Measurements from ENCODE around the gene OR51B2.
"Not testable (repeated sequence)": the region's sequence is repeated elsewhere in the genome, so short reads cannot be mapped to it uniquely, and the experiment has no call there.

The OR51B2 gene

DNA sequence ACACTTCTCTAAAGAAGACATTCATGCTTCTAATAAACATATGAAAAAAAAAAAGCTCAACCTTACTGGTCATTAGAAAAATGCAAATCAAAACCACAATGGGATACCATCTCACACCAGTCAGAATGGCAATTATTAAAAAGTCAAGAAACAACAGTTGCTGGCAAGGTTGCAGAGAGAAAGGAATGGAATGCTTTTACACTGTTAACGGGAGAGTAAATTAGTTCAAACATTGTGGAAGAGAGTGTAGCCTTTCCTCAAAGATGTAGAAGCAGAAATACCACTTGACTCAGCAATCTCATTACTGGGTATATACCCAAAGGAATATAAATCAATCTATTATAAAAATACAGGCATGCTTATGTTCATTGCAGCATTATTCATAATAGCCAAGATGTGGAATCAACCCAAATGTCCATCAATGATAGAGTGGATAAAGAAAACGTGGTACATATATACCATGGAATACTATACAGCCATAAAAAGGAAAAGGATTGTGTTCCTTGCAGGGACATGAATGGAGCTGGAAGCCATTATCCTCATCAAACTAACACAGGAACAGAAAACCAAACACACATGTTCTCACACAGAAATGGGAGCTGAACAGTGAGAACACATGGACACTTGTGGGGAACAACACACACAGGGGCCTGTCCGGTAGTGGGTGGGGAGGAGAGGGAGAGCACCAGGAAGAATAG, 10.6 kb downstream of the OR51B2 start:
- DNase-seq (ENCODE audit: low read depth in 2 of 2): not testable (repeated sequence)

DNA sequence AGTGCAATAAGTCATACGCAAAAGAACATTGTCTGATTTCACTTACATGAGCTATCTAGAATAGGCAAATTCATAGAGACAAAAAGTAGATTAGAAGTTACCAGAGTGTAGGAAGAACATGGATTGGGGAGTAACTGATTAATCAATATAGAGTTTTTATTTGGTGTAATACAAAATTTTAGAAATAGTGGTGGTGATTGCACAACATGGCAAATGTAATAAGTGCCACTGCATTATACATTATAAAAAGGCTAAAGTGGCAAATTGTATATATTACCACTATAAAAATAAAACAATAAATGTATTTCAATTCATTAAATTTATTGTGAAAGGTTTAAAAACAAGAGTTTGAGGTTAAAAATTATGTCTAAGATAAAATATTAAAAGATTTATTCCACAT, 13.7 kb downstream of the OR51B2 start:
- no peak for DNase-seq (ENCODE audit: low read depth in 2 of 2)

DNA sequence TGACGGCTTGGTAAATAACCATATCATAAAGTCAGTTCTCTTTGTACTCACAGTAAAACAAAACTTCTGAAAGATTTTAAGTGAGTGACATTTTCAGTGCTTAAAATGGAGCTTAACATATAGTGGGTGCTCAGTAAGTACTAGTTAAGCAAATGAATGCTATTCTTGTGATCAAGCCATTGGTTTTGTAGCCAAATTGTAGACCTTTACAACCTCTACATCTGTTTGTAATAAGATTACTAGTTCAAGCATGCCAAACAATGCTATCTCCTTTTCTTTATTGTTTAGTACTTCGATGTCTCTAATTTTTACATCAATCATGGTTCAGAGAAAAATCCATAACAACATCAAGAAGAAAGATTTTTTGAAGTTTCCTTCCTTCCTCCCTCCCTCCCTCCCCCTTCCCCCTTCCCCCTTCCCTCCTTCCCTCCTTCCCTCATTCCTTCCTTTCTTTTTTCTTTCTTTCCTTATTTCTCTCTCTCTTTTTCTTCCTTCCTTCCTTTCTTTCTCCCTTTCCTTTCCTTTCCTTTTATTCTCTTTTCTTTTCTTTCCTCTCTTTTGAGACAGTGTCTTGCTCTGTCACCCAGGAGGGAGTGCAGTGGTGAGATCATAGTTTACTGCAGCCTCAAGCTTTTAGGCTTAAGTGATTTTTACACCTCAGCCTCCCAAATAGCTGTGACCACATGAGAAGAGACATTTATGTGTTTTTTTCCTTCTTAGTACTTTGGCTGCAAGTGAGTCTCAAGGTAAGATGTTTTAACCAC, 16.7 kb downstream of the OR51B2 start:
- DNase-seq (ENCODE audit: low read depth in 2 of 2): no peak

DNA sequence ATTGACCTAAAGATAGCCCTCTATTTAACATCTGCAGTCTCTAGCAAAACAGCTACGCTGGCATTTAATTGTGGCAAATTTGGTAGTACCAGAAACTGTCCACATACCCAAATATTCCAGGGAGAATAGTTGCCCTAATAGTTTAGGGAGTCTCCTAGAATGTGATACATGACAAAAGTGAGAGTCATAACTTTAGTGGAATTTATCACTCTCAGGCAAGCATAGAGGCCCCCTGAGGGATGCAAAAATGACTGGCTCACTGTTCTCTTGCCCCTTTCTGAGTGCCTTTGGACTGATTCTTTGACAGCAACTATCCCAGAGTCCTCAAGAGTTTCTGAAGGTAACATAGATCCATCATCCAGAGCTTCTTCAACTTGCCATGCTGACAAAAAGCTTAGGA, 20.1 kb downstream of the OR51B2 start:
- DNase-seq (ENCODE audit: low read depth in 2 of 2): no peak

DNA sequence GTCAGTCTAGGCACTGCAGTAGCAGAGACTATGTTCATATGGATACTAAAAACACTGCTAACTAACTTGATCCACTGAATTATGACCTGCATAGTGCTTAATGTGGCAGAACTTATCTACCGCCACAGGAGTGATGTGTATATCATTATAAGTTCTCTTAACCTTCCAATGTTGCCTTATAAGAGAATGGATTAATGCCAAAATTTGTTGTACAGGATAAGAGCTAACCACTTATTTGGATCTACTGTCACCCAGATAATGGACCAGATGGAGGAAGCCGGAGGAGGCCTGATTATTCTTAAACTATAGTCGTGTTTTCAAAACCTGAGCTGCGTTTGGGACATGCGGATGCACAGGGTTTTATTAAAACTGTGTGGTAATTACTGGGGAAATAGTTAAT, 20.5 kb downstream of the OR51B2 start:
- DNase-seq (ENCODE audit: low read depth in 2 of 2): no peak

DNA sequence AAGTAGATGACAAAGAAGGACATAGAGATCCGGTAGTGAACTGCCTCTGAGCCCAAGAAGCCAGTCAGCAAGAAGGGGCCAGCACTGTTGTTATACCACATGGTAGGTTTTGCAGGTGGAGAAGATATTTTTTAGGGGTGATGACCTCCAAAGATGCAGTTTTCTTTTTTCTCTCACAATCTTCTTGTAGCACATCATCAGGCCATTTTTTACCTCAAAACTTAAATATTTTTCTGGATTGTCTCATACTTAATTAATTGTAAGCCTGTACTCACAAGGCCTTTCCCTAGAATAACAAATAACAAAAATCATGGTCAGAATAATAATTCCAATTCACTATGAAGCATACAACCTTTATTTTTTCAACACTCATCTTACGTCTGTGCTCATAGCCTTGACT, 22.3 kb downstream of the OR51B2 start, which contains the start of gene OR51B4:
Gene OR51B4 (minus strand): TSS at position 101 of the 400 bp plus-strand sequence. CDS start 0 bp downstream, at position 101.
- no peak for DNase-seq (ENCODE audit: low read depth in 2 of 2)

DNA sequence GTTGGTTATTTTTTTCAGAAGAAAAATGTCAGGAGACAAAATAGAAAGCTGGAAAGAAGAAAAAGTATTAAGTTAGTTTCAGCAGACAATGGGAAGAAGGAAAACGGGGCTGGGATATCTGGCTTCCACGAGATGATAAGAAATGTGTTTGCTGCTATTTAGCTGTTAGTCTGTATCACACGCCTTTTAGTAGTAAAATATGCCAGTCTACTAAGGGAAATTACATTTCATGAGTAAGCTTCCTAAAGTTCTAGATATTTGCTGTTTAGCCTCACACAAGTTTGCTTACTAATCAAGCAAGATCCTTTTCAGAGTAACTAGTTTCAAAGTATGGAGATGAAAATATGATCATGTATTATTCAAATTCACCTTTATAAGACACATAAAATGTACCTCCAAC, 23.8 kb downstream of the OR51B2 start:
- no peak for DNase-seq (ENCODE audit: low read depth in 2 of 2)

DNA sequence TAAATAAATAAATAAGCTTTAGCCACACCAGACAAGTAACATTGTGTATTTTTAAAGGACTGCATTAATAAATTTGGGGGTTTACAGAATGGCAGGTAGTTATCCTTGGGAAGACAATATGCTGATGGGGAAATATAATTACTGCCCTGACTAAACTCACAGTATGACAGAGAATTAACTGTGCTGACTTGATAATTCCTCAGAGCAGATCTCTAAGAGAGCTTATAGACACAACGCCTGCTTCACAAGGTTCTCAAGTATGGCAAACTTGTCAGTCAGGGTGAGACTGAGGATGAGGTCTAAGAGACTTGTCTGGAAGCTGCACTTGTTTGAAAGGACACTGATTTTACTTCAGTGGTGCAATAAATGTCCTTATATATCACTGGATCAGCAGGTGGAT, 25.6 kb downstream of the OR51B2 start:
- no peak for DNase-seq (ENCODE audit: low read depth in 2 of 2)

DNA sequence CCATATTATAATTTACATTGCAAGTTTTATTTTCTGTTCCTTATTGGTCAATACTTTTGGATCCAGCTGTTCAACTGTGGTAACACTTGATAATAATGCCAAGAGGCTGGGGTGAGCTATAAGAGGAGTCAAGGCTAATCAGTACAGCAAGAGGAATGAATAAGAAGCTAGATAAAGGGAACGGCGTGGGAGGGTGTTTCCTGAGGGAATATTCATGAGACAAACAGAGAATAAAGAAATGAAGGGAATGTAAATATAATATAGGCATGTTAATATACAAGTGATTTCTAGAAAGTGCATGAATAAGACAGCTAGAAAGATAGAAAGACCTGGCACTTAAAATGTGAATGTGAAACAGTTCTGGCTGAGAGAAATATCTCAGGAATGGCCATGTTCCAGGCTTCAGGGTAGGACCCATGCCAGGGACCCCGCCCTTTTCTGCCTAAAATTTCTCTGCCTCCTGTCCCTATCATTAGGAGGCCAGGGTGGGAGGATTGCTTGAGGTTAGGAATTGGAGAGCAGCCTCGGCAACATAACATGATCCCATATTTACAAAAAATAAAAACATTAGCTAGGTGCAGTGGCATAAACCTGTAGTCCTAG, 26.3 kb downstream of the OR51B2 start:
- DNase-seq (ENCODE audit: low read depth in 2 of 2): no peak

DNA sequence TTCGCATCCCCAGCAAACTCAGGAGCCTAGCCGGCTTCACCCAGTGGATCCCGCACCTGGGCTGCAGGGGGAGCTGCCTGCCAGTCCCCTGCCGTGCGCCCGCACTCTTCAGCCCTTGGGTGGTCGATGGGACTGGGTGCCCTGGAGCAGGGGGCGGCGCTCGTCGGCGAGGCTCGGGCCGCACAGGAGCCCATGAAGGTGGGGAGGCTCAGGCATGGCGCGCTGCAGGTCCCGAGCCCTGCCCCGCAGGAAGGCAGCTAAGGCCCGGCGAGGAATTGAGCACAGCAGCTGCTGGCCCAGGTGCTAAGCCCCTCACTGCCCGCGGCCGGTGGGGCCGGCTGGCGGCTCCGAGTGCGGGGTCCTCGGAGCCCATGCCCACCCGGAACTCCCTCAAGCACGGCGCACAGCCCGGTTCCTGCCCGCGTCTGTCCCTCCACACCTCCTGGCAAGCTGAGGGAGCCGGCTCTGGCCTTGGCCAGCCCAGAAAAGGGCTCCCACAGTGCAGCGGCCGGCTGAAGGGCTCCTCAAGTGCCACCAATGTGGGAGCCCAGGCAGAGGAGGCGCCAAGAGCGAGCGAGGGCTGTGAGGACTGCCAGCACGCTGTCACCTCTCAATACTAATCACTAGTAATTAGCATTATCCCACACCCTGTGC, 29.6 kb downstream of the OR51B2 start:
- DNase-seq (ENCODE audit: low read depth in 2 of 2): not testable (repeated sequence)

DNA sequence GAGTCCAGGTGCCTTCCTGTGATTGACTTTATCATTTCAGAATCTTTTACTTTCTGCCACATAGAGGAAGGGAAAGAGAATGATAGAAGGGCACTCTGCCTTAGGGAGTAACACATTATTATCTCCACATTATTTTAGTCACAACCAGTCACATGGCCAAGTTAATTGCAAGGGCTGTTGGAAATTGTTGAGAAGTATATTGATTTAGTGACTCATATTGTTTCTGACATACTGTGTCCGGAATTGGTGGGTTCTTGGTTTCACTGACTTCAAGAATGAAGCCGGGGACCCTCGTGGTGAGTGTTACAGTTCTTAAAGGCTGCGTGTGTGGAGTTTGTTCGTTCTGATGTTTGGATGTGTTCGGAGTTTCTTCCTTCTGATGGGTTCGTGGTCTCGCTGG, 31.1 kb downstream of the OR51B2 start:
- DNase-seq (ENCODE audit: low read depth in 2 of 2): no peak

DNA sequence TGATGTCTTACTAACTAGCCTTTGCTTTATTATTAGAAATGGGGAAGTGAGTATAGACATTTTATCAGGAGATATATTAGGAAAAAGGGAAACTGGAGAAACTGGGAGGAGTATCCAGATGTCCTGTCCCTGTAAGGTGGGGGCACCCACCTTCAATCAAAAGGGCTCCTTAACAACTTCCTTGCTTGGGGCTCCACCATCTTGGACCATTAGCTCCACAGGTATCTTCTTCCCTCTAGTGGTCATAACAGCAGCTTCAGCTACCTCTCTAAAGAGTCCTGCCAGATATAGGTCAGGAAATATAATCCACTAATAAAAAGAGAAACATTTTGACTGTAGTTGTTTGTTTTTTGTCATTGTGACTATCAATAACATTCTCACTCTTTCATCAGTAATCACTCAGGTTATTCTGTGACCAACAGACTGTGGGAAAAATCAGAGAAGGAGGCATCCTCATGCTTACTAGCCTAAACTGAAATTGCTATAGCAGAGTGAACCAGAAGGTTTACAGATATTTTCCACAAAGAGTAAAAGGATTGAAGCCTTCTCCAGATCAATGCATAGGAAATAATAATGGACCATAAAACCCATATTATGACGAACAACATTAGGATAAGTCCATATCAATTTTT, 32.8 kb downstream of the OR51B2 start:
- DNase-seq (ENCODE audit: low read depth in 2 of 2): no peak

DNA sequence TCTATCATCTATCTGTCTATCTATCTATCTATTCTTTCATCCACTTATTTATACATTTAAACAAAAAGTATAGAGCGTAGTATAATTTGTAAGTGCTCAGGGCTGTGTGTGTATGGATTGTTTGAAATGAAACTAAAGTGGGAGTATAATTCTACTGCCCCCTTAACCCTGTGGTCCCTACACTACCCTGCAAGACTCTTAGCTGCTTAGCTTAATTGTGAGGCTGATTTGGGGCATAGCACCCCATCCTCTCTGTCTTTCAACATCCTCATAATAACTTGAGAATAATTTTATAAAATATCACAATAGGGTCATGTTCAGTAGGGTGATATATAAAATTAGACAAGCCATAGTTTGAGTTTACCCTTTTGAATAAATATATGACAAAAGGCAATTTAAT, 34.0 kb downstream of the OR51B2 start:
- no peak for DNase-seq (ENCODE audit: low read depth in 2 of 2)

DNA sequence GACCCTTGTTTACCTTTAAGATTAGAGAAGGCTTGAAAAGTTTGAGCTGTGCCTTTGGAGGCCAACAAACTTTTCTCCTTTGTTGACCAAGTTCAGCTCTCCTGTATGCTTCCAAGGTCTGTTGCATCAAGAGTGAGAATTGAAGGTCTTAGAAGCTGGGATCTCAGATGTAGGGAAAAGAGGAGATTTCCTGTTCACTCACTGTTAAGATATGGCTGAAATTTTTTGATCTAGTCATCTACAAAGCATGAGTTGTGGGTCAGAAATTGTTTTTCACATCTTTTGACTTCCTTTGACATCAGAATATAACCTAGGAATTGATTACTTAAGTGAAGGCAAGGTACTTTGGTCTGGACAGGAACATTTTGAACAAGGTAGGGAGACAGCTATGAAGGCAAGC, 34.4 kb downstream of the OR51B2 start:
- no peak for DNase-seq (ENCODE audit: low read depth in 2 of 2)

DNA sequence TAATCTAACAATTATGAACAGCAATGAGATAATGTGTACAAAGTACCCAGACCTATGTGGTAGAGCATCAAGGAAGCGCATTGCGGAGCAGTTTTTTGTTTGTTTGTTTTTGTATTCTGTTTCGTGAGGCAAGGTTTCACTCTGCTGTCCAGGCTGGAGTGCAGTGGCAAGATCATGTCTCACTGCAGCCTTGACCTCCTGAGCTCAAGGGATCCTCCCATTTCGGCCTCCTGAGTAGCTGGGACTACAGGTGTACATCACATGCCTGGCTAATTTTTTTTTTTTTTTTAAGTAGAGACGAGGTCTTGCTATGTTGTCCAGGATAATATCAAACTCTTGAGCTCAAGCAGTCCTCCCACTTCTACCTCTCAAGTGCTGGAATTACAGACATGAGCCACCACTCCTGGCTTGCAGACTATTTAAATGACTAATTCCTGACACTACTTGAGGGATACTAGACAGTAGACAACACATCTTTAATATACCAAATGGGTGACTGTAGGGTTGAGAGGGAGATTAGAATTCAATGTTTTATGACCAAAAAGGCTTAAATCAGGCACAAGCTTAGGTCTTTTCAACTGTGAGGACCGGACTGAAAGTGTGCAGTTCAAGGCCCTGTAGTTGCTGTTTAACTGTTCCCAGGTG, 35.1 kb downstream of the OR51B2 start:
- no peak for DNase-seq (ENCODE audit: low read depth in 2 of 2)

DNA sequence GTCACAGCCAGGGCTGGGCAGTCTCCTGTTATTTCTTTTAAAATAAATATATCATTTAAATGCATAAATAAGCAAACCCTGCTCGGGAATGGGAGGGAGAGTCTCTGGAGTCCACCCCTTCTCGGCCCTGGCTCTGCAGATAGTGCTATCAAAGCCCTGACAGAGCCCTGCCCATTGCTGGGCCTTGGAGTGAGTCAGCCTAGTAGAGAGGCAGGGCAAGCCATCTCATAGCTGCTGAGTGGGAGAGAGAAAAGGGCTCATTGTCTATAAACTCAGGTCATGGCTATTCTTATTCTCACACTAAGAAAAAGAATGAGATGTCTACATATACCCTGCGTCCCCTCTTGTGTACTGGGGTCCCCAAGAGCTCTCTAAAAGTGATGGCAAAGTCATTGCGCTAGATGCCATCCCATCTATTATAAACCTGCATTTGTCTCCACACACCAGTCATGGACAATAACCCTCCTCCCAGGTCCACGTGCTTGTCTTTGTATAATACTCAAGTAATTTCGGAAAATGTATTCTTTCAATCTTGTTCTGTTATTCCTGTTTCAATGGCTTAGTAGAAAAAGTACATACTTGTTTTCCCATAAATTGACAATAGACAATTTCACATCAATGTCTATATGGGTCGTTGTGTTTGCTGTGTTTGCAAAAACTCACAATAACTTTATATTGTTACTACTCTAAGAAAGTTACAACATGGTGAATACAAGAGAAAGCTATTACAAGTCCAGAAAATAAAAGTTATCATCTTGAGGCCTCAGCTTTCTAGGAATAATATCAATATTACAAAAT, 35.8 kb downstream of the OR51B2 start:
- no peak for DNase-seq (ENCODE audit: low read depth in 2 of 2)

DNA sequence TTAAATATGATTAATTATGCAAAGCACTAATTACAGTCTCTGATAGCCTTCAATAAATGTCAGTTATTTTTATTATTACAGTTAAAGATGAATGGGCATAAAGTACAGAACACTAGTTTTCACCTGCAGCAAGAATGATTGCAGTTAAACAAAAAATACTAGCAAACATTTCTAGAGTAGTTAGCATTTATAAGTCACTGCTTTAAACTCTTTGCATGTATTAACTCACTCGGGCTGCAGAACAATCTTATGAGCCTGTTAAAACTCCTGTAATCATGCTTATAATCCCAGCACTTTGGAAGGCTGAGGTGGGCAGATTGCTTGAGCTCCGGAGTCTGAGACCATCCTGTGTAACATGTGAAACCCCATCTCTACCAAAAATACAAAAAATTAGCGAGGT, 37.2 kb downstream of the OR51B2 start:
- DNase-seq (ENCODE audit: low read depth in 2 of 2): no peak

DNA sequence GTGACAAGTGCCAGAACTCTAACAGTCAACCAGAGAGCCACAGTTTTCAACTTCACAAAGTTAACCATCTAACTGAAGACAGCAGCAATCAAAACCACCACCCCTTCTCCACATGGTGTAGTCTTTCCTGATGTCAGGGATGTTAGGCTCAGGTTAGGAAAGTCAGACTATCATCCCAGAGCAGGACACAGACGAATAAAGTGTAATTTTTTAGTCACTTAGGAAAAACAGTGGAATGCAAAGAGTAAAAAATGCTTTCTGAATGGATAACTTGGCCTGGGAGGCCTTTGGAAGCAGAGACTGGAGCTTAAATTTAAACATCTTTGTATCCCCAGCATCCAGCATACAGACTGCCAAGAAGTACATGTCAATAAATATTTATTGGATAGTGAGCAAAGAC, 37.7 kb downstream of the OR51B2 start:
- no peak for DNase-seq (ENCODE audit: low read depth in 2 of 2)

DNA sequence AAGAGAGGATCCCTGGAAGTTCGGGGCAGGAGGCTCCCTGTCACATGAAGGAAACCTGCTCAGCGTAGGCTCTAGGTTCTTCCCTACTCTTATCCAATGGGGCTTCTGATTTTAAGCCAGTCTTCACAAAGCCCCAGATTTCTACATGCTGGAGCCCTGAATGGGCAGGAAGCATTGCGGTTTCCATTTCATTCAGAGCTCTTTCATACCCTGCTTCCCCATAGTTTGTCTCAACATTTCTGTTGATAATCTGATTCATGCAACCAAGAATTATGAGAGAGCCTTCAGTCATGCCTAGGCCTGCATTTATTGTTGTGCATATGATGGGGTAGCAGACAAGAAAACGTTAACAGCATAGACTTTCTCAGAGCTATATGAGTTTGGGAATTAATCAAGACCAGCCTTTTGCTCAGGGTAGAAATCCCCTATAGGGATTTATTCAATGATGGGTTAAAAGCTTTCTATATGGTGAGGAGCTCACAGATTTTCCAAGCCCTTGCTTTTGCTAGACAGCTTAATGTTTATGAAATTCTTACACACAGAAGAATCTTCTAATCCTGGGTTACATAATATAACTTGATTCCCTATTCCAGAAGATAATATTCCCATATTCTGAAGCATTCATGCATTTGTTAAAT, 38.3 kb downstream of the OR51B2 start:
- DNase-seq (ENCODE audit: low read depth in 2 of 2): no peak

DNA sequence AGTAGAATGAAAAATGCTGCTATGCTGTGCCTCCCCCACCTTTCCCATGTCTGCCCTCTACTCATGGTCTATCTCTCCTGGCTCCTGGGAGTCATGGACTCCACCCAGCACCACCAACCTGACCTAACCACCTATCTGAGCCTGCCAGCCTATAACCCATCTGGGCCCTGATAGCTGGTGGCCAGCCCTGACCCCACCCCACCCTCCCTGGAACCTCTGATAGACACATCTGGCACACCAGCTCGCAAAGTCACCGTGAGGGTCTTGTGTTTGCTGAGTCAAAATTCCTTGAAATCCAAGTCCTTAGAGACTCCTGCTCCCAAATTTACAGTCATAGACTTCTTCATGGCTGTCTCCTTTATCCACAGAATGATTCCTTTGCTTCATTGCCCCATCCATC, 39.5 kb downstream of the OR51B2 start:
- no peak for DNase-seq (ENCODE audit: low read depth in 2 of 2)
